ENCODE data around the gene SENP5.

- TF ChIP-seq EZH2 (IDR thresholded peaks at IDR 0.05; ENCODE audit: borderline replicate concordance, low read depth, low read length, severe bottlenecking) (no peak), CTCF (IDR thresholded peaks at IDR 0.05; ENCODE audit: borderline replicate concordance, extremely low read depth, low read length, poor library complexity, severe bottlenecking) (no peak)
Observed at GRCh38 chr3:196979545-196979944, 111.8 kb downstream of the SENP5 start.

Measured in DND-41 (cell line).